HG02981 (cell line): Measurements from ENCODE around the gene MYADML2.
A peak's percentile ranks its signal among the peaks of the same experiment; 100 is the strongest.

Experiments used
- ATAC-seq: cut with Tn5 transposase; IDR thresholded peaks from one replicate; pipeline ENCODE4 v1.9.1; 2021; ENCODE audit warnings: mild to moderate bottlenecking, moderate library complexity; ENCODE audit not compliant: unreplicated experiment

The MYADML2 gene

DNA sequence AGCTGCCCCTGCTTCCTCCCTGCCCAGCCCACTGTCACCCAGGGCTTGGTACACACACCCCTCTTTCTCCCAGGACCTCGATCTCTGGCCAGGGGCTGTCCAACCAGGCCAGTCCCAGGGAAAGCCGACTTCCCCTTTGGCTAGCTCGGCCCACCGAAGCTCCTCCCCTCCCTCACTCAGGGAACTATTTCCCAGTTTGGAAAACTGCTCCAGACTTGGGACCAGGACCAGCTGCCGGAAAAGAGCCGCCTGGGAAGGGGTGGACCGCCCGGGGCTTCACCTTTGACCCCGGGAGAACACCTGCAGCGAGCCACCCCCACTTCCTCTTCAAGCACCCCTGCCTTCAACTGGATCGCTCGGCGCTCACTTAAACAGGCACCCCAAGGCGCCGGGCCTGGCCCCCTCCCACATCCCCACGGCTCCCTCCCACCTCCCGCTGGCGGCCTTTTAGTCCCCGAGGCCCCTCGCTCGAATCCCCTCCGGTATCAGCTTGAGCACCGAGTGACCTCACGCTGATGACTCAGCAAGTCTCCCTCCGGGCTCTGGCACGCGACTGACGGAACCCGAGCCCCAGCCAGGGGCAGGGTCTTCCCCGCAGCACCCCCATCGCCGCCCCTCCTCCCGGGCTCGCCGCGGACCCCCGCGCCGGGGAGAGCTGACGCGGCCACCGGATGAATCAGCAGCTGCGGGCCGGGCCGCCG is 20.4 kb downstream of the MYADML2 start:
- peak; percentile 5 for ATAC-seq

GRCh38 chr17:81925860-81926450 is 21.1 kb downstream of the MYADML2 start:
- ATAC-seq = no peak

DNA sequence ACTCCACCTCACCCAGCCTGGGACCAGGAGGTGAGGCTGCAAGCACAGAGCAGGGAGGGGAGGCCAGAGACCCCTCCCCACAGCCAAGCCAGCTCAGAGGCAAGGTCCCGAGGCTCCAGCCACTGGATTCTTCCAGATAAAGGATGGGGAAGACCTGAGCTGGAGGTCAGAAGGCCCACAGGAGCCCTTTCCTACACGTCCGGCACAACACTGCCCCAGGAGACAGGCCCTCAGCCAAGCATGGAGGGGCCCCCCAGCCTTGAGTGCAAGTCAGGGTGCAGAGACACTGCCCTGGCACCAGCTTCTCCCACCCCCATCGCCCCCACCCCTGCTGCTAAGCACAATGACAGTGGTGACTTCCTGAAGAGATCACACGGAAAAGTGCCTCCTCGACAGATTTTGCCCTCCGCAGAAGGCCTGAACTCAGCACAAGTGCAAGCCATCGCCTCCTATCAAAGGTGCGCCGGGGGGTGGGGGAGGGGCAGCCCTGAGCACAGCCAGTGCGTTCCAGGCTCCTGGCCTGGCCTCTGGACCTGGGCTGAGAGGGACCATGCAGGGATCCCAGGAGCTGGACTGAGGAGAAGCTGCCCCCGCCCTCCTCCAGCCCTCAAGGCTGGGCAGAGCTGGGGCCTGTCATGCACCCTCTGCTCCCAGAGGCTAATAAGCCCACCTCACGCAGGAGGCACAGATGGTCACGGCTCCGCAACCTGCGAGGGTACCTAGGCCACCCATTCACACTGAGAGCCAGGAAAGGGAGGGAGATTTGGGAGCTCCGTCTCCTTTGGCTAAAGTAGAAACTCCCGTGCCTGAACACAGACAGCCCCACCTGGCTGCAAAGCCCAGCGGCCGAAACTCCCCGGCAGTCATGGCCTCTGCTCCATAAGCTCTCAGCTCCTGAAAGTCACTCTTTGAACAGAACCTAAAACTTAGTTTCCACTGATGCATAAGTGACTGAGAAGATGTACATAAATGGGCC is 22.2 kb downstream of the MYADML2 start:
- no peak for ATAC-seq

DNA sequence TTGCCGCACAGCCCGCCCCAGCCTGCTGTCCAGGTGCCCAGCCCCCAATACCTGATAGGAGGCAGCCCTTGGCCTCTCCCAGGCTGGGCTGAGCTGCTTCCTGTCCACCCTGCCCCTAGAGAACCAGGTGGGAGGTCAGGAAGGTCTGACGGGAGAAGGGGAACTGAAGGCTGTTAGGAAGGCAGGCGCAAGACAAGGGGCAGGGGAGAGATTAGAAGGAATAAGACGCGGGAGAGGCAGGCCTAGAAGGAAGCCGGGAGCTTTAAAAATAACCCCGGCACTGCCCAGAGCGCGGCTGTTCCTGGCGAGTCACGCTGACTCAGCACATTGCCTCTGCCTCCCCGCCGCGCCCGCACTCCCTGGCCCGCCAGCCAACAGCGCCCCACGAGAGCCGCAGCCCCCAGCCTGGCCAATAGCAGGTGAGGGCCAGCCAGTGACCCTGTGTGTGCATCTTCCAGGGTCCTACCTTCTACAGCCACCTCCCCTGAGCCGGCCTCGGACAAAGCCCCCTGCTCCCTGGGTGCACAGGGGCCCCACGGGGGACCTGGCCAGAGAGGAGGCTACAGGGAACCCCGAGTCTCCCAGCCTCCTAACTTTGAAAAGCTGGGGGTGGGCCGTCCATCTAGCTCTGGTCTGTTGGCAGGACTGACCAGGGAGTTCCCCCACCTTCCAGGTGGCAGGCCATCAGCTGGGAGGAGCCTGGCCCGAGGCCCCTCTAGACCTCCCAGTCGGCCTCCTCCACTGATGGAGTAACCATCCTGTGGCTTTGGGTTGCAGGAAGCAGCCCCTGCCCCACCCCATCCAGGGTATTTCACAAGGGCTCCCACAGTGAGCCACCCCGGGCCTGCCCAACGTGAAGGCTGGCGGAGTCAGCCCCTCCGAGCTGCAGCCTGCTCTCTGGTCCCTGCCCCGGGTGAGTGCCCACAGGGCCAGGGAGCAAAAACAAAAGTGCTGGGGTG is 23.5 kb downstream of the MYADML2 start:
- no peak for ATAC-seq

DNA sequence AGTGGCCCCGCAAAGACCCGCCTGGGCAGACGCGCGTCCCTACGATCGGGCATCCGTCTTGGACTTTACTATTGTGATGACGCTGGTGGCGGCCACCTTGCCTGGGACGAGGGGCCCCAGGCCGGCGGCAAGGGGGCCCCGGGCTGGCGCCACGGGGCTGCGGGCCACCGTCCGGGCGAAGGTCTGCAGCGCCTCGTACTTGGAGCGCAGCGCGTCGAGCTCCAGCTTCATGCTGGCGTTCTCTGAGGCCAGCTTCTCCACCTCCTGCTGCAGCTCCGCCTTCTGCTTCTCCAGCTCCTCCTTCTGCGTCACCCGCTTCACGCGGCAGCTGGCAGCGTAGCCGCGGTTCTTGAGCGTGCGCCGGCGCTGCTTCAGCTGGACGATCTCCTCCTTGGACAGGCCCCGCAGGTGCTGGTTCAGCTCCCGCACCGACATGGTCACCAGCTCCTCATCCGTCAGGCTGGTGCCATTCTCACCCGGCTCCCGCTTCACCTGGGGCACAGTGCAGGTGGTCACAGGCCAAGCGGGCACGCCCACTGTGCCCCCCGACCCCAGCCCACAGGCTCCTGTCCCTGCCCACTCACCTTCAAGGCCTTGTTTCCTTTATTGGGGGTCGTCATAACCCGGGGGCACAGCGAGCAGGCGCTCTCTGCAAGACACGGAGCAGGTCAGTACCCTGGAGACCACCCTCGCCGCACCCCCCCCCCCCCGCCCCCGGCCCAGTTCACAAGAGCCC is 24.3 kb downstream of the MYADML2 start:
- ATAC-seq = no peak

DNA sequence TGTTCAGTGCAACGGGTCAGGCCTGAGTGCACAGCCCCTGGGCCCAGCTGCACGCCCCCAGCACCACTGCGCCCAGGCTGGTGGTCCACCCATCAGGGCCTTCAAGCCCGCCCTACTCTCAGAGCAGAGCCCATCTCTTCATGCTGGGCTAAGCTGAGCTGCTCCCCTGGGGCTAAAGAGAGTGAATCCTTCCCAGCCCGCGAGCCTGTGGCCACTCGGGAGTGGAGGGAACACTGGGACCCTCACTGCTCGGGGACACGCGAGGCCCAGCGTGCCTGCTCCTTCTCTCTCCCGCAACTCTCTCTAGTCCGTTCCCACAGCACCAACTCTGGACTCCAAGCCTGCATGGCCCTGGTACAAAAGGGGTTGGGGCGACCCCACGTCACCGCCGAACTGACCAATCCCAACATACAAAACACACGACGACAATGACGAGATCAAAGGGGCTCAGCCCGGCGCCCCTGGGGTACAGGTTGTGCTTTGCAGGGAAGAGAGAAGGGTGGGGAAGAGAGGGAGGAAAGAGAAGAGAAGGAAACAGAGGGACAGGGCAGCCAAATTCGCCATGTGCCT is 25.0 kb downstream of the MYADML2 start:
- no peak for ATAC-seq

GRCh38 chr17:81921537-81921862 is 25.5 kb downstream of the MYADML2 start:
- no peak for ATAC-seq

DNA sequence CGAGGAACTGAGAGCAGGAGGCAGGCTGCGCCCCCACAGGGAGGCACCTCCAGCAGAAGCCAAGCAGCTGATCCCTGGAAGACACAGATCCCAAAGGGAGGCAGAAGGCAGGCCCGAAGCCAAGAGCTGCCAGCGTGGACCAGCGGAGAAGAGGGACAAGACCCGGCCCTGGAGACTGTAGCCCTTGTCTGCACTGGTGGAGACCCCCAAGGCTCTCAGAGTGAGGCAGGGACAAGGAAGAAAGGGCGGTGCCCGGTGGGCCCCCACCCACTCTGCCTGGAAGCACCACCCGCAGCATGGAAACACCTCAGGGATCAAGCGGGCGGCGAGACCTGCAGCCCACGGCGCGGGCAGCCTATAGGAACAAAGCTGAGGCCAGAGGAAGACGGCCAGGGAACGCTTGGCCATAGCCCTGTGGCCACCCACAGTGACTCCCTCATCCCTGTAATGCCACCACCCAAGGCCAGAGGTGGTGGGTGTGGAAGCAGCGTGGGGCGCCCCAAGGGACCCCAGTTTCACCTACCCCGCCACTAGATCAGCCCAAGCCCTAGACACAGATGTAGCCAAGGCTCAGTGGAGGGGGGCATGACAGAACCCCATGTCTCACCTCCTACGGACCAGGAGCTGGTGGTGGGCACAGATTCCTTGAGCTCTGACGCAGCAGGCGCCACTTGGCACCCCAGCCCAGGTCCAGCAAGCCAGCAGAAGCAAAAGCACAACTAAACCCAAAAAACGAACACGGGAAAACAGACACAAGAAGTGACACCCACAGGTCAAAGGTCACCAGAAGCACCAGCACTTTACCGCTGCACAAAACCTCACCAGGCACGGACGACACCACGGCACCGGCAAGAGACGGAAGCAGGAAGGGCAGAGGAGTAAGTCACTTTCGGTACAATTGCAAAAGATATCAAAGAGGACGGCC is 26.2 kb downstream of the MYADML2 start:
- ATAC-seq = no peak

DNA sequence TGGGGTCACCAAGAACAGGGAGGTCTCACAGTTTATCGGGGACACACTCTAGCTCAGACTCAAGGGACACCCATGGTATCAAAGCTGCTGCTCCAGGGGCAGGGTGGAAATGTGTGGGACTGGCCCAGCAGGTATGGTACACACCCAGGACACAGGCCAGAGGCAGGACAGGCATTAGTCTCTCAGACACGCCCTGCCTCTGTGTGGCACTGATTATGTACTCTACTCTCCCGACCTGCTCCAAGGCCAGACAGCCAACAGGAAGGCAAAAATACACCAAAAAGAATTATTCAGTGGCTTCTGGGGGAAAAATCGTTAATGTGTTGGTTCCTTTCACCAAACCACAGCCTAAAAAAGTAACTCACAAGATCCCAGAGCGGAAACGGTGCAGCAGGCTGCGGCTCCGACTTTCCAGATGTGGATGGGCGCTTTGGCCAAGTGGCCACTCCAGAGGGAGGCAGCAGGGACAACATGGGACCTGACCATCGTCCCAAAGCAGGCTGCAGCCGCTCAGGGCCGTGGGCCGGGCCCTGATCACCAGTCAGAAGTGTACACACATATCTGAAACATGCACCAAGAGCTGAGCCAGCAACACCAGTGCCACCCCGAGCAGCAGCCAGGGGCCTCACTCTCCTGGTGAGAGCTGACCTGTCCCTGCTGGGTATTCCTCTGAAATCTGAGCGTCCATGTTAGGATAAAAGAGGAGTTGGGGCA is 28.0 kb downstream of the MYADML2 start:
- ATAC-seq = no peak

DNA sequence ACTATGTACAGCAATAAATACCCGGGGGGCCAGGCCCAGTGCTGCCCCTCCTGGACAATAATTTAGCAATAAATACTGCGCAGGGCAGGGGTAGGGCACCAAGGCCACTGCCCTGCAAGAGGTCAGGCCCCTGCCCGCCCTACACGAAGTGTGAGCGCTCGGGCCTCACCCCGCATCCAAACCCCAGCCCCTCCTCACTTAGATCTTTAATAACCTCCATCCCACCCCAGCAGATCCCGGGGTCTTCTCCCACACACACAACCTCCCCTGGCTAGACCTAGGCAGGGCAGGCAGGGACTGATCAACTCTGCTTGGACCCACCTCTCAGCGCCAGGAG is 28.7 kb downstream of the MYADML2 start:
- ATAC-seq = peak; percentile 11

- ATAC-seq = peak; percentile 59
Measured at GRCh38 chr17:81917565-81918332, 29.3 kb downstream of the MYADML2 start, which contains the start of gene SIRT7. Gene SIRT7, minus strand, starts transcription at chr17:81918176. Its CDS starts 45 bp downstream, at chr17:81918131.

DNA sequence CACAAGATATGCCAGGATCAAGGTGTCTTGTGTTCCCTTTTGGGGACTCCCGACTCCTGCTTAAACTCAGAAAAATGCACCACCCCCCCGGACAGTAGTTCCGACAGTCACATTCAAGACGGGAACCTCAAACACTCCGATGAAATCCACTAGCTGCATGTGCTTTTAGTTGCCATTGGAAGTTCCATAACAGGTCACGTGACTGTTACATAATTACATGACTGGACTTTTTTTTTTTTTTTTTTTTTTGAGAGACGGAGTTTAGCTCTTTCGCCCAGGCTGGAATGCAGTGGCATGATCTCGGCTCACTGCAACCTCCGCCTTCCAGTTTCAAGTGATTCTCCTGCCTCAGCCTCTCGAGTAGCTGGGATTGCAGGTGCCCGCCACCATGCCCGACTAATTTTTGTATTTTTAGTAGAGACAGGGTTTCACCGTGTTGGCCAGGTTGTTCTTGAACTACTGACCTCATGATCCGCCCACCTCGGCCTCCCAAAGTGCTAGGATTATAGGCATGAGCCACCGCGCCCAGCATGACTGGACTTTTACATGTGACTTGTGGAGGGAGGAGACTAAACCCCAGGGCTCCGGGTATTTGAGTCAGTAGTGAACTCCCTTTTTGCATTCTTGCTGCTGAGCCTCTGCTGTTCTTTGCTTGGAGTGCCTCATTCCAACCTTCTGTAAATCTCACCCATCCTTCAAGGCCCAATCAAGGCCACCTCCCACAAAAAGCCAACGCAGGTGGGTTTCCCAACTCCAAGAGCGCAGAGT is 30.6 kb downstream of the MYADML2 start:
- ATAC-seq = no peak

GRCh38 chr17:81915331-81915730 is 31.7 kb downstream of the MYADML2 start:
- ATAC-seq = no peak

DNA sequence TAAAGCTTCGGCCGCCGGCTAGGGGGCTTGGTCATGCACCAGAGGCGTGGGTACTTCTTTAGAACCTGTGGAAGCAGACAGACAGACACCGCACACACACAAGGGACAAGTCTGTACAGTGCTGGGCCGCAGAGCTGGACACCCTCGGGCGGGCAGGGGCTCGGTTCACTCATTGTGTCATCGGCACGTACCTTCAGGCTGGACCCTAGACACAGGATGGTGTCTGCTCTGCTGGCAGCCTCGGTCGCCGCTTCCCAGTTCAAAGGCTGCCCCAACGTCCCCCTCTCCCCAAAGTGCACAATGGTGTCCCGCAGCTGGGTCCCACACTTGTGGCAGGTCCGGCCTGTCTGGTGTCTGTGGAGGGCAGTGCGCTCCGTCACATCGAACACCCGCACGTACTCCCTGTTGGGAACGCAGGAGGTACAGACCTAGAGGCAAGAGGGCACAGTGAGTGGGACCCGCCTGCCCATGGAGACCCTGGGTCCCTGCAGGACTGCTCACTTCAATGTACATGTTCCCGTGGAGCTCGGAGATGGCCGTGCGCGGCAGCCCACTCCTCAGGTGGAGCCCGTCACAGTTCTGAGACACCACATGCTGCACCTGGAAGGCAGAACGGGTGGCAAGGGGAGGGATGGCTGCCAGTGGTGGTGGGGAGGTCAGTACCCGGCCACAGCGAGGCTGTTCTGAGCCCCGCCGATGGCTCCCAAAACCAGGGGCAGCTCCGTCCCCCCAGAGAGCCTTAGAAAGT is 32.8 kb downstream of the MYADML2 start:
- ATAC-seq = no peak

- no peak for ATAC-seq
Measured at GRCh38 chr17:81913394-81914102, 33.5 kb downstream of the MYADML2 start.
